Neural cell (in vitro differentiated cells): ENCODE data around the gene PTPRN2.

Experiments
- EP300 ChIP-seq: fragments of 450-650 bp; conservative IDR thresholded peaks from 2 replicates; pipeline ENCODE4 v1.6.1; 2014; ENCODE audit warnings: antibody characterized with exemption, mild to moderate bottlenecking, moderate library complexity; ENCODE audit not compliant: poor library complexity, severe bottlenecking
- EZH2 ChIP-seq: fragments of 200-600, 300-800 bp; shearing (Covaris generic), sonication (generic); IDR thresholded peaks from 2 replicates; pipeline ENCODE4 v1.6.1; 2014; ENCODE audit warnings: antibody characterized with exemption, low read length, borderline replicate concordance, mild to moderate bottlenecking; ENCODE audit not compliant: insufficient read depth, poor library complexity, severe bottlenecking
- POLR2AphosphoS5 ChIP-seq: IDR thresholded peaks from 2 replicates; pipeline ENCODE4 v1.6.1; 2012
- TAF1 ChIP-seq: IDR thresholded peaks from 2 replicates; pipeline ENCODE4 v1.6.1; 2012; ENCODE audit warnings: low read depth
- TF ChIP-seq, protein P1 (sequence below): fragments of 450-650 bp; IDR thresholded peaks from 2 replicates; pipeline ENCODE4 v1.5.1; 2014; ENCODE audit warnings: antibody characterized with exemption, mild to moderate bottlenecking, moderate library complexity; ENCODE audit not compliant: poor library complexity, severe bottlenecking

DNA sequence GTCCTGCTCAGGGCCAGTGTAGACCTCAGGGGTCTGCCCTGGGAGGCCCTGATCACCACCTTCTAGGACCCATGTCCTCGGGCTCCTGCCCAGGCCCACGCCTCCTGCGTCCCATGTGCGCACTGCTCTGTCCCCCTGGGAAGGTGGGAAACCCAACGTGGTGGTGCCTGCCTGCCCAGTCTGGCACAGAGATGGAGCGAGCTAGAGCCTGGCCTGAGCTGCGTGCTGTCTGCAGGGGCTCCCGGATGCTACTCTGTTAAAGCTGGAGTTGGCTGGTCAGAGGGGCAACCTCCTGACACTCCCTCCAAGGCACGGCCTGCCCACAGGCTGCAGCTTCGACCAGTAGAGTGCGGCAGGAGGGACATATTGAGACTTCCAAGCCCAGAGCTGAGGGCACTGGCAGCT is 1079.1 kb downstream of the PTPRN2 start:
- TF ChIP-seq EP300 (no peak), POLR2AphosphoS5 (no peak), TAF1 (no peak), EZH2 (no peak)
- TF ChIP-seq, protein P1, sequence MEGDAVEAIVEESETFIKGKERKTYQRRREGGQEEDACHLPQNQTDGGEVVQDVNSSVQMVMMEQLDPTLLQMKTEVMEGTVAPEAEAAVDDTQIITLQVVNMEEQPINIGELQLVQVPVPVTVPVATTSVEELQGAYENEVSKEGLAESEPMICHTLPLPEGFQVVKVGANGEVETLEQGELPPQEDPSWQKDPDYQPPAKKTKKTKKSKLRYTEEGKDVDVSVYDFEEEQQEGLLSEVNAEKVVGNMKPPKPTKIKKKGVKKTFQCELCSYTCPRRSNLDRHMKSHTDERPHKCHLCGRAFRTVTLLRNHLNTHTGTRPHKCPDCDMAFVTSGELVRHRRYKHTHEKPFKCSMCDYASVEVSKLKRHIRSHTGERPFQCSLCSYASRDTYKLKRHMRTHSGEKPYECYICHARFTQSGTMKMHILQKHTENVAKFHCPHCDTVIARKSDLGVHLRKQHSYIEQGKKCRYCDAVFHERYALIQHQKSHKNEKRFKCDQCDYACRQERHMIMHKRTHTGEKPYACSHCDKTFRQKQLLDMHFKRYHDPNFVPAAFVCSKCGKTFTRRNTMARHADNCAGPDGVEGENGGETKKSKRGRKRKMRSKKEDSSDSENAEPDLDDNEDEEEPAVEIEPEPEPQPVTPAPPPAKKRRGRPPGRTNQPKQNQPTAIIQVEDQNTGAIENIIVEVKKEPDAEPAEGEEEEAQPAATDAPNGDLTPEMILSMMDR: no peak
